Stimulated activated CD4-positive, alpha-beta T cell treated with anti-CD3 and anti-CD28 coated beads, Interleukin-4, amount 100 ng/mL, for 4 hours (primary cell): ENCODE measurements around the gene TMEM132E.

ENCODE experiments used
- DNase-seq, 2 experiments: peaks; one replicate each; pipeline ENCODE4 v3.0.0-alpha.2; 2020

Gene TMEM132E

DNA sequence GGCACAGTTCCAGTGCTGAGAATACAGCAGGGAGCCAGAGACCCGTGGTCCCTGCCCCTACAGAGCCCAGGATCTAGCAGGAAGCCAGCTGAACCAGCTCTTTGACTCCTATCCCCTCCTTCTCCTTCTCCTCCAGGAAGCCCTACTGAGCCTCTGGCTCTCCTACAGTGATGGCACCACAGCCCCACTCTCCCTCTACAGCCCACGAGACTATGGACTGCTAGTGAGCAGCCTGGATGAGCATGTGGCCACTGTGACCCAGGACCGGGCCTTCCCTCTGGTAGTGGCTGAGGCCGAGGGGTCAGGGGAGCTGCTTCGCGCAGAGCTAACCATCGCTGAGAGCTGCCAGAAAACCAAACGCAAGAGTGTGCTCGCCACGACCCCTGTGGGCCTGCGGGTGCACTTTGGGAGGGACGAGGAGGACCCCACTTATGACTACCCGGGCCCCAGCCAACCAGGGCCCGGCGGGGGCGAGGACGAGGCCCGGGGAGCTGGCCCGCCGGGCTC is 57.7 kb downstream of the TMEM132E start:
- DNase-seq, result peak in 1 of 2 experiments; percentile 8

DNA sequence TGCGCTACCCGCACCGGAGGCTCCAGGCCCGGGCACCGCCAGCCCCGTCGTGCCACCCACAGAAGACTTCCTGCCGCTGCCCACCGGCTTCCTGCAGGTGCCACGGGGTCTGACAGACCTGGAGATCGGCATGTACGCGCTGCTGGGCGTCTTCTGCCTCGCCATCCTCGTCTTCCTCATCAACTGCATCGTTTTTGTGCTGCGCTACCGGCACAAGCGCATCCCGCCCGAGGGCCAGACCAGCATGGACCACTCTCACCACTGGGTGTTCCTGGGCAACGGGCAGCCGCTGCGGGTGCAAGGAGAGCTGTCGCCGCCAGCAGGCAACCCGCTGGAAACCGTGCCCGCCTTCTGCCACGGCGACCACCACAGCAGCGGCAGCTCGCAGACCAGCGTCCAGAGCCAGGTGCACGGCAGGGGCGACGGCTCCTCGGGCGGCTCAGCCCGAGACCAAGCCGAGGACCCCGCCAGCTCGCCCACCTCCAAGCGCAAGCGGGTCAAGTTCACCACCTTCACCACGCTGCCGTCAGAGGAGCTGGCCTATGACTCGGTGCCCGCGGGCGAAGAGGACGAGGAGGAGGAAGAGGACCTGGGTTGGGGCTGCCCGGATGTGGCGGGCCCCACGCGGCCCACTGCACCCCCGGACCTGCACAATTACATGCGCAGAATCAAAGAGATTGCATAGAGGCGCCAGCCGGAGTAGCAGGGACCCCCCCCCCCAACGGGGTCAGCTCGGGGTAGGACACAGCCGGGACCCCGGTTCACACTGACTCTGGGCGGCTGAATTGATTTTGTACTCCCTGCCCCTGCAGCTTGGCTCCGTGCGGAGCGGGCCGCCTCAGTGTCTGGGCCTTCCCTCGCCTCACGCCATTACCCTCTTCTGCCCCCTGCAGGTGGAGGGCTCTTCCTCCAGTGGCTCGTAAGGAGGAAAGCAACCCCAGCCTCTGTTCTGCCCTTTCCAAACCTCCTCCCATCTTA is 58.5 kb downstream of the TMEM132E start:
- peak; percentile 76 to 78 for DNase-seq

DNA sequence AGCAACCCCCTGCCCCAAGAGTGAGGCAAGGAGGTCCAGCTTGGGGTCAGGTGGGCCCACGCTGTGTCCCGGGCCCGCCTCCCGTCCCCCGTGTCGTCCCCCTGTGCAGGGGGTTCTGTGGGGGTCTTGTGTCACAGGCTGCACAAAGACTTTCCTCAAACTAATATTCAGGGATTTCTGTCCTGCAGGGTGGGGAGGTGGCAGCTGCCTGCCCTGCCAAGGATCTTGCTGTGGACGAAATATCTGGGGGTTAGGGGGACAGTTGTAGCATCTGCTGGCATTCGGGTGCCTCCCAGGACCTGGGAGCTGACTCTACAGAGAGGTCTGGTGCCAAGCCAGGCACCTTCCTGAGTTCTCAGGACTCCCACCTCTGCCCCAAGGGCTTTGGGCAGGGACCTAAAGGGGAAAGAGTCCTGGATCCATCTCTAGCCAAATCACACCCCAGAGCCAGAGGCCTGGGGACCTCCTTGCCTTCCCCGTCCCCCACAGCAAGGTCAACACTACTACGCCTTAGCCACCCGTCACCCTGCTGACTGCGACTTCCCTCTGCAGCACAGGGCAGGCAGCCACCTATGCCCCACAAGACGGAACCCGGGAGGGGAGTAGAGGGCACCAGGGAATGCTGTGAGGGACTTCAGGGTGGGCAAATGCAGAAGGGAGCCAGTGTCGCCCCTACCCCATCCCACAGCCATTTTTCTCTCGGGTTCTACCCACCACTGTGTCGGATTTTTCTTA is 59.3 kb downstream of the TMEM132E start:
- DNase-seq, result no peak

DNA sequence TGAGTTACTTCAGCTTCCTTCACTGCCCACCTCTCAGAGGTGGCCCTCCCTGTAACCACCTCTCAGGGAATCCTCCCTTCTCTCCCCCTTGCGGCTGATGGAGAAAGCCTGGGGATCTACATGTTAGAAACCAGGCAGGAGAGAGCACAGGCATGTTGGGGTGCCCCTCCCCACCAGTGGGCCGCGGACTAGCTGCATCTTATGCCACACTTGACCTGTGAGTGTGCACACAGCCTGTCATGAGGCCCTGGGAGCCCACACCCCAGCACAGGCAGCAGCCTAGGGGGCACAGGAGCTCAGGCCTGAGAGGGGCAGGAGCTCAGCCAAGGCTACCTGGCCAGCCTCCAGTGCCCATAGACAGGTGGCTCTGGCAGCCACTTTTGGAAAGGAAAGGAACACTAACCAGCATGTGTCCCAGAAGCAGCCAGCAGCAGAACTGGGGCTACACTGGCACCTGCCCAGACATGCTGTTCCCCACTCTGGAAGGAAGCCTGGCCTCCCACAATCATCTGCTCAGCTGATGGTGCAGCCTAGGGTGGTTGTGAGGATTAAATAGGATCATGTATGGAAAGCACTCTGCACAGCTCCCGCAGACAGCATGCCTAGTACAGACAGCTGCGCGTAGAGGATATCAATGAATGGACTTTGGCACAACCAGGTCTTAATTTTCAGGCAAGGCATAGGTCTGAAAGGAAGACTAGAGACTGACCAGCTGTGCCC is 60.5 kb downstream of the TMEM132E start:
- no peak for DNase-seq

DNA sequence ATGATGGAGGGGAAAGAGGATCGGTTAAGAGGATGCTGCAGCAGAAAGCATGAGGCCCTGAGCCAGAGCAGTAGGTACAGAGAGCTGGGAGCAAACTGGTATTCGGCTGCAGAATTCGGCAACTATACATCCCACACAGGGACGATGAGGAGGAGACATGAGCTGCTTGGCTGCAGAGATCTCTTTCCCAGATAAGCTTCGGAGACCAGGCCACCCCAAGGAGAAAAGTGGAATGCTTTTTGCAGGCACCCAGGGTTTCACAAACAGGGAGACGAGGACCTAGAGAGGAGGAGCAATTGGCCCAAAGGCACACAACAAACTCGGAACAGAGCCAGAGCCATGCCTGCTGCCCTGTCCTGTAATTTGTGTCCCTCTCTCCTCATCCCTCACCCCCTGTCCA is 62.0 kb downstream of the TMEM132E start:
- no peak for DNase-seq

DNA sequence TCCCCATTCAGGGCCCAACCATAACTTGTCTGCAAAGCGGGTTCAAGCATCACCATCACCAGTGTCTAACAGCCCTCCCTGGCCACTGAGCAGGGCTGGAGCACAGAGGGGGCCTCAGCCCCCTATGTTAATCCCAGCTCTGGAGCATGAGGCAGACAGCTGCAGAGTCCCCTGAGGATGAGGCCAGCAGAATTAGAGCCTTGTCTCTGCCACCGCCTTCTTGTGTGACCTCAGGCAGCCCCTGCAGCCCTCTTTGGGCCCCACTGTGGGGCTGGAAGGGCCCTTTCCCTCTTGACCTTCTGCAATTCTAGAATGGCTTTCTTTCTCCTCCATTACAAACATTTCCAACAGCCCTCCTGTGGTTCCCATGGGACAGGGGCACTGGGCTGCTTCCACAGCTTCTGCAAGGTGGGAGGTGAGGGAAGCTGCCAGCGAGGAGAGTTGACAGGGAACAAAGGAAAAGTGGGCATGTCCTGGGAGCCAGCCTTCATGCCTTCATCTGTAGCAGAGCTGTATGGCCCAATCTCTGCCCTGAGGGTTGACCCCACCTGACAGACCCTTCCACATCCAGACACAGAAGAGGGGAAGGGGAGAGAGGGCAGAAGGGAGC is 65.7 kb downstream of the TMEM132E start:
- no peak for DNase-seq

DNA sequence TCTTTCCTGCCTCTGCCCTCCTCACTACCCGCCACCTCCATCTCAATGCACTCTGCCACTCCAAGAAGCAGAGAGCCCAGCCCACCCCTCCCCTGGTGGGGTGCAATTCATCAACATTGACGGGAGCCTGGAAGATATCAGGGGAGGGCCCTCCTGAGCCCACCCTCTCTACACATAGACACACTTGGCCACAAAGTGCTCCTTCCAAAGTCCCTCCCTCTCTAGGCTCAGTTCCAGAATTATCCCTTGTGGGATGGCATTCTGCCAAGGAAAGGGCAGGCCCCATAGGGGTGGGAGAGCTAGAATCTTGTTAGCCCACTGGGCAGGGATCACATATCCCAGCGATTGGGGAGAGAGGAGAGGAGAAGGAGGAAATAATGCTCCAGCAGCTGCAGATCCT is 66.2 kb downstream of the TMEM132E start:
- DNase-seq, result no peak

DNA sequence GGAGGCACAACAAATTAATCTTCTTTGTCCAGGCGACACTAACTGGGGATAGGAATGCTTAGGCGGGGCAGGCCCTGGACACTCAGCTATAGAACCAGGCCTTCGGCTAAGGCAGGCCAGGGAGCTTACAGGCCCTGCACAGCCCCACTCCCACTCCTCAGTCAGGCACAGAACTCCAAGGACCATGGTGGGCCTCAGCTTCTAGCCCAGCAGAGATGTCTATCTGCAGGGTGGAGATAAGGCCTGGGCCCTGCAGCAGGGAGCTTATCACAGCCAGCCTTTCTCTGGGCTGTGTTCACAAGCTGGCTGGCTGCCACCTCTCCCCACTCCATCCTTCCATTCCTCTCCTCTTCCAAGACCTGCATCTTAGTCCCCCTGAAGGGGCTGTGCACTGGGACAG is 68.1 kb downstream of the TMEM132E start:
- DNase-seq, result no peak

DNA sequence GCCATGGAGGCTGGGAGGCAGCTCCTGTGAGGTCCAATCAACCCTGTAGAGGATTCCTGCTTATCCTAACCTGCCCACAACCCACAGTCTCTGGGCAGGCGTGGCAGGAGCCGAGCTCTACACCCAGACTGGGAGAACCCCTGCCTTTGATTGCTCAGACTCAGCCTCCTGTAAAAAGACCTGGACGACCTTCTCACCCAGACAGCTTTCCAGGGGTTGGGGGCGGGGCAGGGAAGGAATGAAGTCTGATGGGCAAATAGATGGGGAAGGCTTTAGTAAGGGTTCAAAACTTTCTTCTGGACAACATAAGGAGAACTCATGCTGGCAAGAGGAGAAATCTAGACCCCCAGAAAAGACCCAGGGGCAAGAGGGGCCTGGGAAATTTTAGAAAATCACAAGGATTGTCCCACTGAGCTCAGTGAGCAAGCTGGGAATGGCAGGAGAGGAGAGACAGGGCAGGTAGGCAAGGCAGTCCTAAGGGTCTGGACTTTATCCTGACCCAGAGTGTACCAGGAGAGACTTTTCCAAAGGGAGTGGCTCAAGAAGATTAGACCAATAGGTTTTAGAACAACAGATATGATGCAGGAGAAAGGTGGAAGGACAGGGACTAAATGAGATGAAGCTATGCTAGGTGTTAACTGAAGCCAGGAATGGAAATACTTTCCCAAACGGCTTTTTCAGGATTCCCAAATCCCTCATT is 70.8 kb downstream of the TMEM132E start:
- no peak for DNase-seq

DNA sequence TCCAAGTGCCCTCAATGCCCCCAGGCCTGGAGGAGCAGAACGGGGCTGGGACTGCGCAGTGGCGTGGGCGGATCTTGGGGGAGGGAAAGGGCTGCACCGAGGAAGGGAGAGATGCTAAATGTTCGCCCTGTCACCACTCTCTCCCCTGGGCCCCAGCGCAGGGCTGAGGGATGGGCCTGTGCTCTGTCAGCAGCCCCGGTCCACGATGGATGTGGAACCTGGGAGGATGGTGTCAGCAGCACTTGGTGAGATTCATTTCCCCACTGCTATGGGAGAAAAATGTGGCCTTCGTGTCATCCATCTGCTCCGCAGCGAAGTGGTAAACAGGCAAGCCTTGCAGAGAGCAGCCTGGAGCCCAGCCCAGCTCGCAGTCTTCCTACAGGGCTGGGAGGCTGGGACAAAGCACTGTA is 72.0 kb downstream of the TMEM132E start:
- no peak for DNase-seq

DNA sequence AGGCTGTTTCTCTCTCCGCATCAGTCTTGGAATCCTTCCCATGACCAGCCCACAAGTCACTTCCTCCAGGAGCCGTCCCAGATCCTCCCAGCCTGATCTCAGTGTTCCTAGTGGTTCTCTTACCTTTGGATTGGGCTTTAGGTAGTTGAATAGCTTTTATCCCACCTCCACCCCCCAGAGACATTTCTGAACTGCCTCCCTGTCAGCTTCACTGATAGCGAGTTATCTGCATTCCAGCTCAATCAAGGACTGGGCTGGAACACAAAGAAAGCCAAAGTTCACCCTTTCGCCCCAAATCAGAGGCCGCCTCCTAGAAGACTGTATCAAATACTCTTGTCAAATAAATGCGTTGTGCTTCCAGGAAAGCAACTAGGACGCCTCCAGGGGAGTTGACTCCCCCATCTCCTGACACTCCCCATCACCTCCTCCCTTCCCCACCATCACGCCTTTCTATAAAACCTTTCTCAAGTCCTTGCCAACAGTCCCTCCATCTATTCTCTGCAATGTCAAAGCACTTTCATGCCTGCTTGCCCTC is 72.7 kb downstream of the TMEM132E start:
- no peak for DNase-seq

DNA sequence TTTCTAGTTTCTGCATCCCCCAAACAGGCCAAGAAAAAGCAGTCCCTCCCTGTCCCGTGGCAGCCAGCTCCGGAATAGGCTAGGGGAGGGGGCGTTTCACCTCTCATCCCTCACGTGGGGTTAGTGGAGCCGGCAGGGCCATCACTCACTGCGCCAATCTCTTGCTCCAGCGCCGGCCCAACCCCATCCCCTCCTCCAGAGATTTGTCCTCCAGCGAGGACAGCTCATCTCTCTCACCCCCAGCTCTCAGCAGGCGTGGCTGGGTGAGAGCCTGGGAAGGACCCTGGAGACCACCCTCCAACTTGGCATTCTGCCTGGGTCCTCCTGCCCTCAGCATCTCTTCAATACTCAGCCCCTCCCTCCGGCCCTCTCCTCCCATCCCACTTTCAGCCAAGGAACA is 74.1 kb downstream of the TMEM132E start:
- DNase-seq, result no peak

DNA sequence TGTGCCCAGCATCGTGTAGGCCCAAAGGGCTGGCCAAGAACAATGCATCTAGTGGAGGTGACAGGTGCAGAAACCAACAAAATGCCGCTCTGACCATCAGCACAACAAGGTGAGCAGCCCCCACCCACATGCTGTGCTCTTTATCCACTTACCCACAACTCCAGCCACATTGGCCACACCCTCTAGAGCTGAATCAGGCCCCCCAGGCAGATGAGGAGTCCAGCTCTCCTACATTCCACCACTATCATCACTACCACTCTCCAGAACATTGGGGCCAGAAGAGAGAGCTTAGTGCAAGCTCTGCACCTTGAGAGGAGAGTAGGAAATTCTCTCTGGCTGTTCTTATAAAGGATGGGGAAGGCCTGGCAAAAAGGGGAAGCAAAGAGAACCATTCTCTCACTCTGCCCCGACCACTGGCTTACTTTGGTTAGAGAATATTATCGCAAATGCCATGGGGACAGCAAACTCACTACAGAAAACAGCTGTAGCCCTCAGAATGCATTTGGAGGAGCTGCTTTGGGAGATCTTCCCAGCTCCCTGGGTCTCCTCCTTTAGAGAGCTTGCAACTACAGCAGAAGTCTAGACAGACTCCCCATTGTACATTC is 75.0 kb downstream of the TMEM132E start:
- no peak for DNase-seq

DNA sequence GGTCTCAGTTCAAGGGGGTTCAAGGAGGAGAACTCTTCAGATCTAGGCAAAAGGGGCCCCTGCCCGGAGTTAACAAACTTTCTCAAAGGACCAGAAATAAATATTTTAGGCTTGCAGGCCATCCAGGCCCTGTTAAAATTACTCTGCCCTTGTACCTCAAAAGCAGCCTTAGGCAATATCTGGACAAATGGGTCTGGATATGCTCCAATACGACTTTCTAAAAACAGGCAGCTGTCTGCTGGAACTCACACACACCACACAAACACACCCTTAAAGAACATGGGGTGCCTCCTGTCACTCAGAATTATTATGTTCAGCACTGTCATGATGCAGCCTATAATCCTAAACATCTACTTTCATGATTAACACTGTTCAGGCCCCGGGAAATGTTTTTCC is 75.5 kb downstream of the TMEM132E start:
- DNase-seq, result no peak

DNA sequence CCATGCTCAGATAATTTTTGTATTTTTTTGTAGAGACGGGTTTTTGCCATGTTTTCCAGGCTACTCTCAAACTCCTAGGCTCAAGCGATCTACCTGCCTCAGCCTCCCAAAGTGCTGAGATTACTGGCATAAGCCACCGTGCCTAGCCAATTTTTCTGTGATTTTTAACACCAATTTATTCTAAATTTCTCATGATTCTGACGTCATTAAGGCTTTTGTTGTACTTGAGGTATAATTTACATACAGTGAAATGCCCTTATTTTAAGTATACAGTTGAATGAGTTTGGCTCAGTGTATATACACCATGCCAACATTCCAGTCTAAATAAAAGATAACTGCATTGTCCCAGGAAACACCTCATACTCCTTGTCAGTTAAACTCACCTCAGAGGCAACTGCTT is 77.4 kb downstream of the TMEM132E start:
- no peak for DNase-seq

DNA sequence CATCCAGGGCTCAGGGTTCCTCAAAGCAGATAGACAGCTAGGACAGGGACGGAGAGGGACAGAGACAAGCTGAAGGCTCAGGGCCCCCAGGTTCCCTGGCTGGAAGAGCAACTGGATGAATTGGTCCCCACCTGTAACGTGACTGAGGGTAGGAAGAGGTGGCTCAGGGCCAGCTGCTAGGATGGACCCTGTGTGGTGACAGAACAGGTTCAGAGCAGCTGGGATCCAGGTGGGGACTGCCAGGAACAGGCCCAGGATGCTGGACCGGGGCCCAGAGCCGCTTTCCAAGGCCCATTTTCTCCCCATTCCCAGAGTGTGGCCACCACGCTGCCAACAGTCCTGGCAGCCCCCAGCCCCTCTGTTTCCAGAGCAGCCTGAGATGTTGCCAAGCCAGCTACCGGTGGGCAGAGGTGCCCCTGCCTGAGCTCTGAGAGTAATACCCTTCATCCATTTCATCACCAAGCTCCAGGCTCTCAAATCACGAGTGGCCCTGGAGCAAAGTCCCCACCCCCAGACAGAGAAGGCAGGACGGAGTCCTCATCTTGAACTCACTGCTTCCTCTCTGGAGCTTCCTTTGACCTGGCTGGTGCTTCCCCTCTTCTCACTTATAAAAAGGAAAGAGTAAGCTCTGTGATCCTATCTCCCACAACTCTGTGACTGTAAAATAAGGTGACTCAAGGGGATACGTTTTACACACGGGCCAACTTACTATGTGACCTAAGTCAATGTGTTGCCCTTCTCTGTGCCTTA is 79.6 kb downstream of the TMEM132E start:
- DNase-seq, result no peak

DNA sequence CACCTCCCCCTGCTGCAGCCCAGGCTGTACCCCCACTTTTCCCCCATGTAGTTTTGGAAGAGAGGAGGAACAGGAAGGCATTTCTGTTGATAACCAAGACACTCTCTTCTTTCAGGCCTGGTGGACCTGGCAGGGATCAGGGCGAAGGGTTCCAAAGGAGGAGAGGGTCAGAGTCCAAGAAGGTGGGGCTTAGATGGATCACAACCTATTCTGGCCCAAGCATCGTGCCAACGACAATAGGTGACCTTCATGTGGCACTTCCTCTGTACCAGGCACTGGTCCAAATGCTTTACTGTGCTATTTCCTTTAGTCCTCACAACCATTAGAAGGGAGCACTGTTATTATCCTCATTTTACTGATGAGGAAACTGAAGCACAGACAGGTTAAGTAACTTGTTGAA is 84.3 kb downstream of the TMEM132E start:
- DNase-seq, result no peak

DNA sequence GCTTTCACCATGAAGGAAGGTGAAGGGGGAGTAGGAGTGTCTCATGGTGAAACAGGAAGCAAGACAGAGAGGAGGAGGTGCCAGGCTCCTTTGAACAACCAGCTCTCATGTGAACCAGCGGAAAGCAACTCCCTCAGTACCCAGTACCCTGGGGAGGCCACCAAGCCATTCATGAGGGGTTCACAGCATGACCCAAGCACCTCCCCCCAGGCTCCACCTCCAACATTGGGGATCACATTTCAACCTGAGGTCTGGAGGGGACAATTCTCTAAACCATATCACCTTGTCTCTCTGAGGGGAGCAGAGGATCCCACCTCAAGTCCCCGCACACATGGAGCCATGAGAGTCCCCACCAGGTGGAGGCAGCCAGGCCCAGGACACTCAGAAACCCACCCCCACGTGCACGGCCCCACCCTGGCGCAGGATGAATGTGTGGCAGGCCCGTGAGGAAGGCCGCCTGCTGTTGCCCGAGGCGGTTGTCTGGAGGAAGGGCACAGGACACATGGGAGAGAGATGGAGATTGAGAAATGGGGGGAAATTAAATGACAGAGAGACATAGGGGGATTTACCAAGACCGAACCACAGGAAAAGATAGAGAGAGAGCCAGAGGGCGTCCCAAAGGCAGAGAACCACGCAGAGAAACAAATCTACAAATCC is 85.9 kb downstream of the TMEM132E start:
- no peak for DNase-seq

DNA sequence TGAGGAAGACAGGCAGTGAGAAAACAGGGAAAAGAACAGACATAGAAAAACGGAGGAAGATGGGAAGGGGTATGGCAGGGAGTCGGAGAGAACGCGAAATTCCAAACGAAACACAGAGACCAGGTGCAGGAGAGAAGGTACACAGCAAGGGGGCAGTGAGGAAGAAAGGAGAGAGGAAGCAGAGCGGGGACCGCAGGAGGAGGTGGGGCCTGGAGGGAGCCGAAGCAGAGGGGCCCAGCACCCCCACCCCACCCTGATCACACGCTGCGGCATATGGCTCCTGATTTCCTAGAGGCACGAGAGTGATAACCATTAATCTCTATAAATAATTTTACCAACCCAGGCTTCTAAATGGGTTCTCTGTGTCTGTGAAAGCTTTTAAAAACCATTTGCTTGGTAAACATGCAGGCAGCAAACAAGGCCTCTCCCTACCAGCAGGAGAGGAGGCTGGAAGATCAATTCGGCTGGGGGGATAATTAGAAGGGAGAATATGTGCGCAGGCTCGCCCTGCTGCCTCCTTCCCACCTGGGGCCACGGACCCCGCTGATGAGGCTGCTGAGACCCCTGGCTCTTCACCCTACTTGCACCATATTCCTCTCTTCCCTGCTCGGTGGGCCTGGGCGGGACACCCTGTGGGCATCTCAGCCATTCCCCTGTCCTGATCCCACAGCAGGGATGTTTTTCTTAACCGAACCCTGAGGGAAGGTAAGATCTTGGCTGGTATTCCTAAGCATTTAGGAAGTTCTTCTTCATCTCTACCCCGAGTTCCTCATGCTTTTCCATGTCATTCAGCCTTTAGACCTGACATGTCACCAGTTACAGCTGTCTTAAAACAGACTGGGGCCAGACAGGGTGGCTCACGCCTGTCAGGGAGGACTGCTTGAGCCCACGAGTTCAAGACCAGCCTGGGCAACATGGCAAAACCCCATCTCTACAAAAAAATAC is 86.7 kb downstream of the TMEM132E start:
- DNase-seq, result no peak
